Calu3 (cell line): ENCODE results near the gene TBC1D24. TPM values are rescaled to one million over a fixed set of nuclear protein-coding genes. Genes with fewer than 3 reads are reported as not detected.

Source experiments
- BruUV-seq: library from RNA; stranded (reverse); fragments of 400-500 nt; replicated peaks from 2 replicates; lab custom pipeline; 2021; lab: Mats Ljungman, UMichigan
- CTCF ChIA-PET: fragments of 300-600 bp; sonication (Branson Sonifier 250); formaldehyde crosslinking; loops from one replicate; lab custom pipeline; 2022; ENCODE audit warnings: antibody characterized with exemption; lab: Charles Lee
- DNase-seq: peaks from one replicate; pipeline ENCODE4 v3.0.0; 2022
- H3K27ac Mint-ChIP-seq: one replicate; pipeline ENCODE4 v1.8.0; 2022; ENCODE audit warnings: mixed read lengths; ENCODE audit not compliant: unreplicated experiment
- H3K27me3 Mint-ChIP-seq: one replicate; pipeline ENCODE4 v1.8.0; 2022; ENCODE audit warnings: mixed read lengths; ENCODE audit not compliant: unreplicated experiment
- H3K36me3 Mint-ChIP-seq: one replicate; pipeline ENCODE4 v1.8.0; 2022; ENCODE audit warnings: mild to moderate bottlenecking, moderate library complexity, mixed read lengths; ENCODE audit not compliant: insufficient read depth, unreplicated experiment
- H3K4me1 Mint-ChIP-seq: one replicate; pipeline ENCODE4 v1.8.0; 2022; ENCODE audit warnings: mild to moderate bottlenecking, low read depth, mixed read lengths; ENCODE audit not compliant: unreplicated experiment
- H3K4me3 Mint-ChIP-seq: one replicate; pipeline ENCODE4 v1.8.0; 2022; ENCODE audit warnings: mild to moderate bottlenecking, low read depth, moderate library complexity, mixed read lengths; ENCODE audit not compliant: unreplicated experiment
- H3K9me3 Mint-ChIP-seq: one replicate; pipeline ENCODE4 v1.8.0; 2022; ENCODE audit warnings: low read depth, mixed read lengths; ENCODE audit not compliant: unreplicated experiment
- CTCF ChIP-seq: fragments of 200-600 bp; IDR thresholded peaks from one replicate; pipeline ENCODE4 v1.8.0; 2022; ENCODE audit warnings: antibody characterized with exemption; ENCODE audit not compliant: unreplicated experiment
- intact Hi-C: fragments of 100-400 bp; cut with micrococcal nuclease; formaldehyde crosslinking; loops from one replicate; pipeline ENCODE4 v1.10.0; 2022; ENCODE audit not compliant: unreplicated experiment
- total RNA-seq: library from RNA; stranded (reverse); gene quantifications from 2 replicates; pipeline ENCODE4 v1.2.3, GENCODE V29; 2022

Gene TBC1D24
- total RNA-seq, 1 experiment from 2014 or later = 33.3 TPM

GRCh38 chr16:2443555-2443954 is 31.4 kb upstream of the TBC1D24 start:
- Mint-ChIP-seq H3K9me3 (no peaks in the 10 kb centered on the region), H3K27me3 (no peaks in the 10 kb centered on the region), H3K36me3 (peaks cover 72% of the 10 kb centered on the region), H3K4me3 (no peak overlapping the region), H3K27ac (no peak overlapping the region), H3K4me1 (no peaks in the 10 kb centered on the region)
- DNase-seq = no peak
- CTCF ChIA-PET = interaction anchor here (1.0 kb wide), 1 partner anchor 17 kb away, joined by 4 read pairs; no protein-coding TSS in a partner anchor
- intact Hi-C loops = no loop called here
- no TSS peak for BruUV-seq
- TF ChIP-seq CTCF = no peak

GRCh38 chr16:2447920-2448583 is 26.9 kb upstream of the TBC1D24 start:
- no peaks in the 10 kb centered on the region for H3K27me3 Mint-ChIP-seq
- peaks cover 92% of the 10 kb centered on the region for H3K36me3 Mint-ChIP-seq
- H3K27ac Mint-ChIP-seq = no peak overlapping the region
- TF ChIP-seq CTCF = no peak
- H3K4me1 Mint-ChIP-seq = no peaks in the 10 kb centered on the region
- no peak for DNase-seq
- CTCF ChIA-PET = interaction anchor here (0.6 kb wide), 1 partner anchor 103 kb away, joined by 7 read pairs; no protein-coding TSS in a partner anchor
- intact Hi-C loops = no loop called here
- H3K4me3 Mint-ChIP-seq = no peak overlapping the region
- BruUV-seq = no TSS peak
- H3K9me3 Mint-ChIP-seq = no peaks in the 10 kb centered on the region

- no peaks in the 10 kb centered on the region for H3K27me3 Mint-ChIP-seq
- H3K36me3 Mint-ChIP-seq = peaks cover 89% of the 10 kb centered on the region
- no peaks in the 10 kb centered on the region for H3K9me3 Mint-ChIP-seq
- no peak overlapping the region for H3K27ac Mint-ChIP-seq
- no peak overlapping the region for H3K4me3 Mint-ChIP-seq
- TF ChIP-seq CTCF = no peak
- no peak for DNase-seq
- CTCF ChIA-PET = no interaction called here
- no peaks in the 10 kb centered on the region for H3K4me1 Mint-ChIP-seq
- BruUV-seq = no TSS peak
- intact Hi-C loops = no loop called here
Observed at GRCh38 chr16:2449118-2449517, 25.8 kb upstream of the TBC1D24 start.

GRCh38 chr16:2450535-2450934 is 24.4 kb upstream of the TBC1D24 start:
- Mint-ChIP-seq H3K27ac (no peak overlapping the region), H3K36me3 (peaks cover 84% of the 10 kb centered on the region), H3K27me3 (no peaks in the 10 kb centered on the region), H3K4me1 (no peaks in the 10 kb centered on the region), H3K9me3 (no peaks in the 10 kb centered on the region), H3K4me3 (no peak overlapping the region)
- intact Hi-C loops = no loop called here
- no TSS peak for BruUV-seq
- DNase-seq = no peak
- CTCF ChIA-PET = interaction anchor here (0.7 kb wide), 1 partner anchor 20 kb away, joined by 5 read pairs; no protein-coding TSS in a partner anchor
- no peak for TF ChIP-seq CTCF
